Measurements from ENCODE around the gene PTPN12.

- no peak for TF ChIP-seq CTCF (IDR thresholded peaks at IDR 0.05)
- TF ChIP-seq POLR2A (IDR thresholded peaks at IDR 0.05): no peak
Observed at GRCh38 chr7:77569514-77570232, 32.6 kb downstream of the PTPN12 start.
